Mesothelial cell of epicardium (in vitro differentiated cells): ENCODE measurements around the gene DACH2. TPM values are rescaled to one million over a fixed set of nuclear protein-coding genes. Genes with fewer than 3 reads are reported as not detected.

Source experiments
- DNase-seq, 2 experiments: peaks; one replicate each; pipeline ENCODE4 v3.0.0; 2021; ENCODE audit warnings: low spot score in 2 of 2; ENCODE audit not compliant: unreplicated experiment in 2 of 2
- H3K27ac Mint-ChIP-seq: 2 replicates; pipeline ENCODE4 v1.8.0; 2021; ENCODE audit warnings: mixed read lengths
- H3K27me3 Mint-ChIP-seq: 2 replicates; pipeline ENCODE4 v1.8.0; 2021; ENCODE audit warnings: low read depth, mixed read lengths
- H3K36me3 Mint-ChIP-seq: 2 replicates; pipeline ENCODE4 v1.8.0; 2021; ENCODE audit warnings: mixed read lengths
- H3K4me1 Mint-ChIP-seq: 2 replicates; pipeline ENCODE4 v1.8.0; 2021; ENCODE audit warnings: mixed read lengths
- H3K4me3 Mint-ChIP-seq: 2 replicates; pipeline ENCODE4 v1.8.0; 2021; ENCODE audit warnings: mild to moderate bottlenecking, moderate library complexity, mixed read lengths
- H3K9me3 Mint-ChIP-seq: 2 replicates; pipeline ENCODE4 v1.8.0; 2021; ENCODE audit warnings: mixed read lengths
- CTCF ChIP-seq: fragments of 200-600 bp; sonication (generic); IDR thresholded peaks from one replicate; pipeline ENCODE4 v1.5.0; 2021; ENCODE audit warnings: antibody characterized with exemption; ENCODE audit not compliant: unreplicated experiment
- total RNA-seq: library from RNA; stranded (reverse); gene quantifications from 3 replicates; pipeline ENCODE4 v1.2.1, GENCODE V29; 2021

DACH2 gene
- total RNA-seq, 1 donor from 2014 or later, result 16.3 TPM

- Mint-ChIP-seq H3K36me3 (no peaks in the 10 kb centered on the region), H3K4me1 (no peaks in the 10 kb centered on the region), H3K27me3 (no peaks in the 10 kb centered on the region), H3K4me3 (no peak overlapping the region), H3K27ac (no peak overlapping the region), H3K9me3 (peaks cover 24% of the 10 kb centered on the region)
- TF ChIP-seq CTCF, result no peak
- no peak for DNase-seq
These were observed 456.4 kb downstream of the DACH2 start for GRCh38 chrX:86604607-86605006.

GRCh38 chrX:86696951-86697350 is 548.7 kb downstream of the DACH2 start:
- no peaks in the 10 kb centered on the region for H3K36me3 Mint-ChIP-seq
- DNase-seq, result no peak
- H3K27me3 Mint-ChIP-seq, result no peaks in the 10 kb centered on the region
- H3K4me1 Mint-ChIP-seq, result no peaks in the 10 kb centered on the region
- TF ChIP-seq CTCF, result no peak
- H3K9me3 Mint-ChIP-seq, result peaks cover 13% of the 10 kb centered on the region
- no peak overlapping the region for H3K4me3 Mint-ChIP-seq
- no peak overlapping the region for H3K27ac Mint-ChIP-seq

GRCh38 chrX:86711531-86712180 is 563.4 kb downstream of the DACH2 start:
- Mint-ChIP-seq H3K27ac (no peak overlapping the region), H3K36me3 (no peaks in the 10 kb centered on the region), H3K4me1 (no peaks in the 10 kb centered on the region), H3K27me3 (no peaks in the 10 kb centered on the region), H3K4me3 (no peak overlapping the region), H3K9me3 (no peaks in the 10 kb centered on the region)
- no peak for DNase-seq
- TF ChIP-seq CTCF, result no peak

GRCh38 chrX:86714441-86714840 is 566.2 kb downstream of the DACH2 start:
- DNase-seq, result no peak
- no peaks in the 10 kb centered on the region for H3K4me1 Mint-ChIP-seq
- TF ChIP-seq CTCF, result no peak
- H3K36me3 Mint-ChIP-seq, result peaks cover 6% of the 10 kb centered on the region
- H3K27me3 Mint-ChIP-seq, result no peaks in the 10 kb centered on the region
- H3K9me3 Mint-ChIP-seq, result peaks cover 8% of the 10 kb centered on the region
- no peak overlapping the region for H3K27ac Mint-ChIP-seq
- no peak overlapping the region for H3K4me3 Mint-ChIP-seq

GRCh38 chrX:86724277-86724676 is 576.0 kb downstream of the DACH2 start:
- peaks cover 17% of the 10 kb centered on the region for H3K9me3 Mint-ChIP-seq
- no peak for TF ChIP-seq CTCF

GRCh38 chrX:86747091-86747490 is 598.8 kb downstream of the DACH2 start:
- H3K4me1 Mint-ChIP-seq, result no peaks in the 10 kb centered on the region

More at GRCh38 chrX:86724277-86724676, 576.0 kb downstream of the DACH2 start:
- H3K27me3 Mint-ChIP-seq, result no peaks in the 10 kb centered on the region
- no peaks in the 10 kb centered on the region for H3K4me1 Mint-ChIP-seq
- DNase-seq, result no peak
- peaks cover 6% of the 10 kb centered on the region for H3K36me3 Mint-ChIP-seq
- H3K4me3 Mint-ChIP-seq, result no peak overlapping the region
- no peak overlapping the region for H3K27ac Mint-ChIP-seq

More at GRCh38 chrX:86747091-86747490, 598.8 kb downstream of the DACH2 start:
- no peak for TF ChIP-seq CTCF
- peaks cover 12% of the 10 kb centered on the region for H3K9me3 Mint-ChIP-seq
- no peak overlapping the region for H3K27ac Mint-ChIP-seq
- no peaks in the 10 kb centered on the region for H3K27me3 Mint-ChIP-seq
- H3K36me3 Mint-ChIP-seq, result no peaks in the 10 kb centered on the region
- H3K4me3 Mint-ChIP-seq, result no peak overlapping the region
- DNase-seq, result no peak
